GM10847 (cell line): ENCODE results near the gene ZMIZ1.

ENCODE experiments used
- POLR2A ChIP-seq: IDR thresholded peaks from 2 replicates; pipeline ENCODE4 v1.6.1; 2011; ENCODE audit not compliant: insufficient read length; ENCODE audit errors: extremely low read depth

The ZMIZ1 gene

DNA sequence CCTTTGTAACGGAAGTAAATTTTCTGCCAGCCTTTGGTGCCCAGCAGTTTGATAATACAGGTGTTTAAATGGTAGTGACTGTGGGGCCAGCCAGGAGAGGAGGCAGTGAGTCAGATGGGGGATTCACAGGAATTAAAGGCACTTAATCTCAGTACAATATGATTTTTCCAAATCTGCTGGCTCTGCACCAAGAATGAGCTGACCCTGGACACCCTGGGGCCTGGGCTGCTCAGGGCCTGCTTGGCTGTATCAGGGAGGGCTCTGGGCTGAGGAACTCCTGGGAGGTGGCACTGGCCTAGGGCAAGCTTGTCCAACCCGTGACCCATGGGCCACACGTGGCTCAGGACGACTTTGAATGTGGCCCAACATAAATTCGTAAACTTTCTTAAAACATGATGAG lies 104.1 kb downstream of the ZMIZ1 start:
- TF ChIP-seq POLR2A = no peak

DNA sequence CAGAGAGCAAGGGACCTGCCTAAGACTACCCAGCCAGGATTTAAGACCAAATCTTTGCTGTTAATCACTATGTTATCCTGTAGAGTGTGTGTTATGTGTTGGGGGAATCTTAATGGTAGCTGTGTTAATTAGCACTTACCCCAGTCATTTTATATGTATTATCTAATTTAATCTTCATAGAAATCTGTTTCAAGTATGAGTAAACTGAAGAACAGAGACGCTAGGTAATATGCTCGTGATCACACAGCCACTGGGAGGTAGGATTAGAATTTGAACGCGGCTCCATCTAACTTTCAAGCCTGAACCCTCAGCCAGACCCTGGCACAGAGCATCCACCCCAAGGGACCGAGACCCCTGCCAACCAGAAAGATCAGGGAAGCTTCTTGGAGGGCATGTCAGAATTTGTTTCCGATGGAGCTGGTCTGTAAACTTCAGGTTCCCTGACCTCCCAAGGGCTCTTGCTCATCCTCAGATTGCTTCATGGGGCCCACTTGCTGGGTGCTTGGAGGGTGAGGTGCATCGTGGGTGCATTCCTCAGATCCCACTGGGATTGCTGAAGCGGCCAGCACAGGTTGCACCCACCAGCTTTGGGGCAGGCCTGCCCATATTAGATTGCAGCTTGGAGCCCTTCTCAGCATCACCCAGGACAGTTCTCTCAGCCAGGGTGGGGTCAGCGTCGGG lies 105.0 kb downstream of the ZMIZ1 start:
- TF ChIP-seq POLR2A = no peak

DNA sequence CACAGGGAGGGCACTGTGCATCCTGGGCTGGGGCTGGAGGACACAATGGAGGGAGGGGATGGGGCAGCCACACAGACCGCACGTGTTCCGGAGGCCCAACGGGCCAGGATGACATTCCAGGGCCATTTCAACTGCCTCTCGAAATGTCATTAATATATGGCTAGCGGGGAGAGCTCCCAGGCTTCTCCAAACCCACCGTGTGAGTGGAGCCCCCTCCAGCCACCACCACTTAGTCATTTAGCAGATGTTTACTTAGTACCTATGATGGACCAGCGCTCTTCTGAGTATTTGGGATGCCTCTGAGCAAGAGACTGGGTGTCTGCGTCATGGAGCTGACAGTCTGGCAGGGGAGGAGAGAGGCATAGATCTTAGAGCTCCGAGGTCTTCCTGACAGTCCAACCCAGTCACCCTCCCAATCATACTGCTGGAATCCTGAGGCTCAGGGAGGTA lies 107.3 kb downstream of the ZMIZ1 start:
- no peak for TF ChIP-seq POLR2A

DNA sequence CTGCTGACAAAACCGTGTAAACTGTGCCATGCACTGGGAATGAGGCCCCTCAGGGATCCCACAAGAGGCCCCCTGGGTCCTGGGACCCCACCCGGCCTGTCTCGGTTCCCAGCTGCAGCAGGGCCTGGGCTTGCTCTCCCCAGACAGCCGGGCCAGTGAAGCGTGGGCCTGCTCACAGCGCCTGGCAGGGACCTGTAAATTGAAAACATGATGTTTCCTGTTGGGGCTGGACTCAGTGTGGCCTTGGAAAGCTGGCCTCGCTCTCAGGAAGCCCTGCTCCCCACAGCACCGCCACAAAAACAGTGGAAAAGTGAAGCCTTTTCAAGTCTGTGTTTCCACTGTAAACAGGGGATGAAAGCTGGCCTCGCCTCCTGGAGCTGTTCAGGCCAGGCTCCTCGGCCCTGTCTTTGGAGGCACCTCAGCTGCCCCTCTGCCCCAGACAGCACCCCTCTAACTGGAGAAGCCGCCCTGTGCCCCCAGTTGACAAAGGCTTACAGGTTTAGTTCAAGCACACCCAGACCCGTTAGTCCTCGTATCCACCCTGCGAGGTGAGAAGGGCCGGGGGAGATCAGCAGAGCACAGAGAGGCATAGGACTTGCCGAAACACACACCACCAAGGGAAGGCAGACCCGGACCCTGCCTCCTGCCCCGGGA lies 108.3 kb downstream of the ZMIZ1 start:
- TF ChIP-seq POLR2A = no peak

DNA sequence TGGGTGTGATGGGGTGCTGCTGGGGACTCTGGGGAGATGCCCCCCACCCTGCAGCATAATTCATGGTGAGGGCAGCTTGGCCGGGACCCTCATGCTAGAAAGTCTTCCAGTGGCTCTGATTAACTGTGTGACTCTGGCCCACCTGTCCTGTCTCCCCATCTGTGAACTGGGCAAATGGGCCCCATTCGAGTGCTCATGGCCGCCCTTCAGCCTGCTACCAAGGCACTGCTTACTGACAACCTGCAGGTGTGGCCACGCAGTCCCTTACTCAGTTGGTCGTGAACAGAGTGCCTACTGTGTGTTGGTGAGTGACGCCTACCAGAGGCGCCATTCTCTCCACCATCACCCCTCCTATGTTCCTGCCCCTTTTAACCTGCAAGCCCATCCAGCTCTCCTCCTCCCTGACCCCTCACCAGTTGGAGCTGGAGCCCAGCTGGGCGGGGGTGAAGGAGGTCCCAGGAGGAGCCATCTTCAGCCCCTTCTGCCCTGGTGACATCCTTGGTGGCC lies 109.4 kb downstream of the ZMIZ1 start:
- TF ChIP-seq POLR2A = no peak

DNA sequence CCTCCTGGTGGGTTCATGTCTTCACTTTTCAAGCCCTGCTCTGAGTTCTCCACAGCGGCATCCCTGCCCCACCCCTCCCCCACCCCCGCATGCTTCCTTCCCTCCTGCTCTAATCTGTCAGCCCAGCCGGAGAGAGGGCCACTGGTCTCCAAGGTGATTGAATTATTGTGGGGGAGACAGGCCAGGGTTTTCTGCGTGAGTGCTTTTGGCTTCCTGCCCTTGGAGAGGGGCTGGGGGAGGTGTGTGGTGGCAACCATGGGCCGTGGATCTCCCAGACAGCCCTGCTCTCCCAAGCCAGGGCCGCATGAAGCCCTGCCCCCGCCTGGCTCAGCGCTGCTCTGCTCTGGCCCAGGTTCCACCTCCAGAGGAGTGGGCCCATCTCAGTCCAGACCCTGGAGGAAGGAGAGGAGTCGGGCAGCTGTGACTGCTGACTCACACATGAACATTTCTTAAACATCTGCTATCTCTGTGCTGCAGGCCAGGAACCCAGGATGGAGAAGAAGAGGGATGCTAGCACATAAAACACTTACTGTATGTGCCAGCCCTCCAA lies 109.9 kb downstream of the ZMIZ1 start:
- TF ChIP-seq POLR2A = no peak

DNA sequence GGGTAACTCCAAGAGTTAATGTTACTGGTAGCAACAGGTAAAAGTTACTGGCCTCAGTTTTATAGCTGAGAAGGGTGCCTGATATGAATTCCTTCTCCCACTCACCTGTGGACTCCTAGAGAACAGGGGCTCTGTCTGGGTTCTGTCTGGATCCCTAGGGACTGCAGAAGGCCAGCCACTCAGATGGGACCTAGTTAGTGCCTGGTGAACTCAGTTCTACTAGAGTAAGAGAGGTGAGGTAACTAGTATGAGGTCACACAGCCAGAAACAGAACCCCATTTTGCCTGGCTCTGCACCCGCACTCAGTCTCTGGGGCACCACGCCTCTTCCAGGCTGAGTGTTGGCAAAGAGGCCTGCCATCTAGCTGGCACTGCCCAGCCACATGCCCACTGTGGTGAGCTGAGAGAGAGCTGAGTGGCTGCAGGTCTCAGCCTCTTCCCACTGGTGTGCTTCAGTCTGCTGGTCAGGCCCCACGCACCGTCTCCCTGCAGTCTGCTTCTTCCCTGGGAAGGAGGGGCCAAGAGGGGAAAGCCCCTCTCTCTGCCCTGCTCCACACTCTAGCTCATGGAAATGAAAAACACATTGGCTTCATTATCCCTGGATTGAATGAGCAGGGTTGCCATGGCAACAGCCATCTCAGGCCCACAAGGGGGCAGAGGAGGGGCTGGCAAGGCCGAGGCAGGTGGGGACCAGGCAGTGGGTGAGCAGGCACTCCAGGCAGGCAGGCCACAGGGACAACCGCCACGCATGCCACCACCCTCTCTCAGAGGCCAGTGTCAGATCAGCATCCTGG lies 110.6 kb downstream of the ZMIZ1 start:
- TF ChIP-seq POLR2A = no peak

DNA sequence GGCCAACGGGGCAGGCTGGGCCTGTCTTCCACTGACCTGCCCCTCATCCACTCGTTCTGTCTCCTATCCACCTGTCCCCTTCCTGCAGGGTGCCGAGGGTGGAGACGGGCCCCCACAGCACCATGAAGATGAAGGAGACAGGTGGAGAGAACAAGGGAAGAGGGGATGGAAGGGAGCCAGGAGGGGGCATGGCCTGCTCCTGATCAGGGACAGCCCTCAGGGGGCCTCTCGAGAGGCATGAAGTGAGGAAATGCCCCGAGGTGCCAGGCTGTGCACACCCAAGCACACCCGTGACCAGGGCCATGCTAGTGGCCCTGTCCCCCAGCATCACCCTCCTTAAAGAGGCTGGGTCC lies 111.2 kb downstream of the ZMIZ1 start:
- no peak for TF ChIP-seq POLR2A

DNA sequence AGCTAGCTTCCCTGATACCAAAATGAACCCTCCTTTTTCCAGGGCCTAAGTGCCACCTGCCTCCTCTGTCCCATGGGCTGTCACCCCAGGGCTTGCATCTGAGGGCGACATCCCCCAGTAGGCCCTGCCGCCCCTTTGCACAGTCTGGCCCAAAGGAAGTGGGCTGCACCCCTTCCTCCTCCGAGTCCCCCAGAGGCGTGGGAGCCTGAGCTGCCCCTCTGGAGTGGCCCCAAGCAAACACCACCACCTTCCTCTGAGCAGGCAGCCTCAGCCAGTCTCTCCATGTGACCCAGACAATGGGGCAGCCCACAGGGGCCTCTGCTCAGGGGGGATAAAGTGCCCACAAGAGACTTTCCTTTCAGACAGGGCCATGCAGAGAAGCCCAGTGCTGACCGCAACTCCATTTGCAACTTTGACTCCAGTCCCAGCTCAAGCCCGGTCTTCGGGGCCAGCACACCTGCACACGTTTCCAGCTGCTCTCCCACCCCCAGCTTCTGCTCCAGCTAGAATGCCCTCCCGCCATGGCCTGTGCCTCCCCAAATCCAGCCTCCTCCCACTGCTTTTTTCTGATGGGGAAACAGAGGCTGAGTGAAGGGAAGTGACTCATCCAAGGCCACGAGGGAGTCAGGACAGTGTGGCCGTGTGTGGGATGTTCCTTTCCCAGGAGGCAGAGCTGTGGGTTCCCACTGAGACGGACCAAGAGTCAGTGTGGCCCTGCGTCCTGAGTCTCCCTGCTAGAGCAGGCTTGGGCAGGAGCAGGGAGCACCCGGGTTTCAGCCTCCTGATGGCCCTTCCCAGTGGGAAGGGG lies 111.9 kb downstream of the ZMIZ1 start:
- no peak for TF ChIP-seq POLR2A

DNA sequence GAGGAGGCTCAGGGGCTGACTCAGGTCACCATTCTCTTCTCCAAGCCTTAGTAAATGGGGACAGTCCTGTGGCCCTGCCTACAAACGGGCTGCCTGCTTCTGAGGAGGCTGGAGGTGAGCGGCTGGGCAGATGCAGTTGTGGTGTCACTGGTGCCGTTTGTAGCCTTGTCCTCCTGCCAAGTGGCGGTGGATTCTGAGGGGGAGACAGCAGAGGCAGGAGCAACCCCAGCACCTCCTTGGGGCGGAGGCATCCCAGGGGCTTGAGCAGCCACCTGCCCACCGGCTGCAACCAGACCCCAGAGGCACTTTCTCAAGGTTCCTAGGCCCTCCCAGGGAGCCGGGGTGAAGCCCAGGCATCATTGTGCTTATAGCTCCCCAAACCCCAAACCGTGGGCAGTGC lies 112.5 kb downstream of the ZMIZ1 start:
- TF ChIP-seq POLR2A = no peak

DNA sequence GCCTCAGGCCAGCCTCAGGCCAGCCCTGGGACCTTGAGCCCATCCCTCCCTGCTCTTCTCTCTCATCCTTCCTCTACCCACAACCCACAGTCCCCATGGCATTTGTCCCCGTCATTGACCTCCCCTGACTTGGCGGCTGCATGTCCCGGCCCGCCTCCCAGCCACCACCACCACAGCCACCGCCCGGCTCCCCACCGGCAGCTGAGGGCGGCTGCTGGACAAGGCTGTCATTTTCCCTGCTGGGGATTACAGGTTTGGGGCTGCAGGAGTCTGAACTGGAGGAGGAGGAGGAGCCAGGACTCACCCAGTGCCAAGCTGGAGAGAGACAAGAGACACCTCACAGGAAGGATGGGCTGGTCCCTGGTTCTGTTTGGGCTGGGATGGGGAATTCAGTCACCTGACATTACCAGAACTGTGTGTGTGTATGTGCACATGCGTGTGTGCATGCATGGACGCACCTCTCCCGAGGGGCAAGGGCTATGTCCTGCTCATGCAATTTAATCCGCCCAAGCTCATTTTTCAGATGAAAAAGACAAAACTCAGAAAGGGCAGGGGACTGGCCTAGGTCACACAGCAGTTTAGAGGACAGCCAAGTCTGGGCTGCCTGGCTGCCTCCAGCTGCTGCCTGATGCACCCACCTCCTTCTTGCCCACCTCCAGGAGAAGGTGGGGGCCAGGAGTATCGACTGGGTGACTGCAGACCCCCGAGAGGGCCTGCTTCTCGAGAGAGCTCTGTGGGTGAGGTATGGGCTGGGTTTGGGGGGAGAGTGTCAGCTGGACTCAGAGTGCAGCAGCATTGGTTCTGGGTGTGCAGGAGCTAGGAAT lies 113.1 kb downstream of the ZMIZ1 start:
- TF ChIP-seq POLR2A = no peak

DNA sequence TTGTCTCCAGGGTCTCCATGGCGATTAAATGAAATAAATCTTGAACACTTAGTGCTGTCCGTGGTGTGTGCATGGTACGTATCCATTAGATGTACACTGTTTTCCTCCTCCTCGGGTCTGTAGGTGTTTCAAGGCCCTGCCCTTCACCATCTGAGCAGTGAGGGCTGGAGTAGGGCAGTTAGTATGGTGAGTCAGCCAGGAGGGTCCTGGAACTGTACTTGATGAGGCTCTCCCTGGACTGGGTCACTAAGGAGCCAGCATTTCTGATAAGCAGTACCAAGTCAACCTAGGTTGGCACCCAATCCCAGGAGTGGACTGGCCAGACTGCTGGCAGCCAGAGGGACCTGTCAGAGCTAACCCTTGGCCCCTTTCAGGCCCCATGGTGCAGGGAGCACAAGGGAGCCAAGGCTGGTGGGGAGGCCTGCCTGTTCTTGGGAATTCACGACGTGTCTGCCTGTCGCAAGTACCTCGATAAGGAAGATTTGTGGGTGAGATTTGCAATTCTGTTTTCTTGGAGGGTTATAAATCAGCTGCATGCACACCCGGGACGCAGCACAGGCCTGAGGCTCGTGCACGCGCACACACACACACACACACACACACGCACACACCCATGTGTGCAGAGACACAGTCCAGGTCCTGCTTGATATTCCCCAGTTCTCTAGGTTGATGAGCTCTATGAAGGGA lies 114.2 kb downstream of the ZMIZ1 start:
- TF ChIP-seq POLR2A = no peak

DNA sequence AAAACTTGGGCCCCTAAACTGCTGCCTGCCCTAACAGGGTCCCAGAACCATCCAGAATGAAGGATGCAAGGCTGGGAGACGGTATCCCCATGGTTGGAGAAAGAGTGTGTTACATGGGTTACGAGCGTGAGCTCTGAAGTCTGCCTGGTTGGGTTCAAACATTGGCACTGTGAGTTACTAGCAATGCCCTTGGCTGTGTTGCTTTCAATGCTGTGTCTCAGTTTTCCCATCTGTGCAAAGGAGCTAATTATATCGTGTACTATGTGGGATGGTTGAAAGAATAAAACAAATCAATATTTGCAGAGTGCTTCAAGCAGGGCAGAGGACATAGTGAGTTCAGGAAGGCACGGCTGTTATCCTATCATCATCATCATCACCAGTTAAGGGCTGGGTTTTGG lies 114.7 kb downstream of the ZMIZ1 start:
- TF ChIP-seq POLR2A = no peak
